Measurements from ENCODE around the gene MVB12B.
"Not testable (repeated sequence)": the region's sequence is repeated elsewhere in the genome, so short reads cannot be mapped to it uniquely, and the experiment has no call there.

Gene MVB12B

DNA sequence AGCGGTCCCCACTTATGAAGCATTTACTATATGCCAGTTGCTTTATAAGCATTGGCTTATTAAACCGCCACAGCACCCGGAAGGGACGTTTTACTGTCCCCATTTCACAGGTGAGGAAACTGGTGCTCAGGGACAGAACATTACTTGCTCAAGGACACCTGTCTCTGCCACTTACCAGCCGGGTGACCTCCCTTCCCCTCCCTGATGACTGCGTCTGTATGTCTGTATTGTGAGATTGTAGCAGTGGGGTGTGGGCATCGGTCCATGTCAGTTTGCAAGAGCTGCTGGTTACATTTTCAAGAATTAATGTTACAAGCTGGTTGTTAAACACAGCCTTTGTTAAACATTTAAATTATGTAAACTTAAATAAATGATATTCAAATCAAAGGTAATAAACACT is 209.5 kb downstream of the MVB12B start:
- Histone ChIP-seq H3K4me1 (no peaks in the 10 kb centered on the region), H3K36me3 (no peaks in the 10 kb centered on the region), H3K4me3 (no peak overlapping the region), H3K27me3 (peaks cover 0 to 64% of the 10 kb centered on the region in 2 donors), H3K27ac (no peak overlapping the region), H3K9me3 (no peaks in the 10 kb centered on the region)
- intact Hi-C loops (cut with DNase I; ENCODE audit: low total_unique reads): no loop called here
- TF ChIP-seq, protein P1, sequence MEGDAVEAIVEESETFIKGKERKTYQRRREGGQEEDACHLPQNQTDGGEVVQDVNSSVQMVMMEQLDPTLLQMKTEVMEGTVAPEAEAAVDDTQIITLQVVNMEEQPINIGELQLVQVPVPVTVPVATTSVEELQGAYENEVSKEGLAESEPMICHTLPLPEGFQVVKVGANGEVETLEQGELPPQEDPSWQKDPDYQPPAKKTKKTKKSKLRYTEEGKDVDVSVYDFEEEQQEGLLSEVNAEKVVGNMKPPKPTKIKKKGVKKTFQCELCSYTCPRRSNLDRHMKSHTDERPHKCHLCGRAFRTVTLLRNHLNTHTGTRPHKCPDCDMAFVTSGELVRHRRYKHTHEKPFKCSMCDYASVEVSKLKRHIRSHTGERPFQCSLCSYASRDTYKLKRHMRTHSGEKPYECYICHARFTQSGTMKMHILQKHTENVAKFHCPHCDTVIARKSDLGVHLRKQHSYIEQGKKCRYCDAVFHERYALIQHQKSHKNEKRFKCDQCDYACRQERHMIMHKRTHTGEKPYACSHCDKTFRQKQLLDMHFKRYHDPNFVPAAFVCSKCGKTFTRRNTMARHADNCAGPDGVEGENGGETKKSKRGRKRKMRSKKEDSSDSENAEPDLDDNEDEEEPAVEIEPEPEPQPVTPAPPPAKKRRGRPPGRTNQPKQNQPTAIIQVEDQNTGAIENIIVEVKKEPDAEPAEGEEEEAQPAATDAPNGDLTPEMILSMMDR (IDR thresholded peaks at IDR 0.05): no peak
- peak in 1 of 2 donors; percentile 33 for DNase-seq

DNA sequence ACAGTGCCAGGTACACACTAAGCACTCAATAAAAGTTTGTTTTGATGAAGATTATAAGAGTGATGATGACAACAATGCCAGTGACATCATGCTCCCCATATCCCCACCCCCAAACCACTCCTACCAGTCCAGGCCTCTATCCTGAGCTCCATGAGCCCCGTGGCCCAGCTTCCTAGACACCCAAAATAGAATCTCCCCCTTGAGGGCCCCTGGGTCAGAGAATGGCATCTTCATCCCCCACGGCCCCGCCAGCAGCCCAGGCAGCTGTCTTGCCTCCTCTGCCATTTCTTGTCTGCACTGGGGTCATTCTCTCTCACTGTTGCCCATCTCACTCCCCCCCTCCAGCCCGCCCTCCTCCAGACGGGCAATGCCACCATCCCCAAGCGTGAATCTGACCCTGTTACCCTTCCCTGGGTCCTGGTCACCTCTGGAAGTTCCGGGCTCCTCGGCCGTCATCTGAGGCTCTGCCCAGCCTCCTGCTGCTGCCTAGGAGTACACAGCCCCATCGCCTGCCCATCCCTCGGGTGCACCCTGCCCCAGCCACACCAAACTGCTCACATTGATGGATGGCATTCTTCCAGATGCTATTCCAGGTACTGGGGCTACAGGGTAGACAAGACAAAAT is 210.3 kb downstream of the MVB12B start:
- TF ChIP-seq, protein P1 (IDR thresholded peaks at IDR 0.05): no peak
- no peaks in the 10 kb centered on the region for H3K36me3 ChIP-seq
- H3K27me3 ChIP-seq: peaks cover 0 to 62% of the 10 kb centered on the region in 2 donors
- H3K4me3 ChIP-seq: no peak overlapping the region
- H3K27ac ChIP-seq: no peak overlapping the region
- no peaks in the 10 kb centered on the region for H3K4me1 ChIP-seq
- intact Hi-C loops (cut with DNase I; ENCODE audit: low total_unique reads): no loop called here
- peak in 1 of 2 donors; percentile 35 for DNase-seq
- no peaks in the 10 kb centered on the region for H3K9me3 ChIP-seq

DNA sequence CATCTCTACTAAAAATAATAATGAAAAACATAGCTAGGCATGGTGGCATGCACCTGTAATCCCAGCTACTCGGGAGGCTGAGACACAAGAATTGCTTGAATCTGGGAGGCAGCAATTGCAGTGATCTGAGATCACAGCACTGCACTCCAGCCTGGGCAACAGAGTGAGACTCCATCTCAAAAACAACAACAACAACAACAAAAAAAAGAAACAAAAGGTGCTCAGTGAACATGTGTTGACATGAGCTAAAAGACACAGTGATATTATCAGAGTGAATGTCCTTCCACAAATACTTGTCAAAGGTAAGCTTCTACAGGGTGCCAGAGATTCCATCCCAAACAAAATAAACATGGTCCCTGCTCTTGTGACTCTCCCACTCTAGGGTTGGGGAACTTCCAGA is 211.9 kb downstream of the MVB12B start:
- intact Hi-C loops (cut with DNase I; ENCODE audit: low total_unique reads): no loop called here
- H3K27me3 ChIP-seq: peaks cover 0 to 52% of the 10 kb centered on the region in 2 donors

DNA sequence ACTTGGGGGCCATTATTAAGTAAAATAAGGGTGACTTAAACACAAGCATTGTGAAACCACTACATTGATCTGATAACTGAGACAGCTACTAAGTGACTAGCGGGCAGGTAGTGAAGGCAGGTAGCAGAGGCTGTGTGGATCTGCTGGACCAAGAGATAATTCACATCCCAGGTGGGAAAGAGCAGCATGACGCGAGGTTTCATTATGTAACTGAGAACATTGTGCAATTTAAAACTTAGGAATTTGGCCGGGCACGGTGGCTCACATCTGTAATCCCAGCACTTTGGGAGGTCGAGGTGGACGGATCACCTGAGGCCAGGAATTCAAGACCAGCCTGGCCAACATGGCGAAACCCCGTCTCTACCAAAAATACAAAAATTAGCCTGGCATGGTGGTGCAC is 213.8 kb downstream of the MVB12B start:
- H3K9me3 ChIP-seq; H3K4me3 ChIP-seq; H3K4me1 ChIP-seq; H3K36me3 ChIP-seq; DNase-seq; H3K27ac ChIP-seq; intact Hi-C loops (cut with DNase I; ENCODE audit: low total_unique reads): not testable (repeated sequence)
- peaks cover 0 to 39% of the 10 kb centered on the region in 2 donors for H3K27me3 ChIP-seq

More for the DNA sequence above, 211.9 kb downstream of the MVB12B start:
- Histone ChIP-seq H3K36me3 (no peaks in the 10 kb centered on the region), H3K27ac (no peak overlapping the region), H3K4me1 (no peaks in the 10 kb centered on the region), H3K4me3 (no peak overlapping the region), H3K9me3 (no peaks in the 10 kb centered on the region)
- TF ChIP-seq, protein P1 (IDR thresholded peaks at IDR 0.05): no peak
- DNase-seq: no peak

DNA sequence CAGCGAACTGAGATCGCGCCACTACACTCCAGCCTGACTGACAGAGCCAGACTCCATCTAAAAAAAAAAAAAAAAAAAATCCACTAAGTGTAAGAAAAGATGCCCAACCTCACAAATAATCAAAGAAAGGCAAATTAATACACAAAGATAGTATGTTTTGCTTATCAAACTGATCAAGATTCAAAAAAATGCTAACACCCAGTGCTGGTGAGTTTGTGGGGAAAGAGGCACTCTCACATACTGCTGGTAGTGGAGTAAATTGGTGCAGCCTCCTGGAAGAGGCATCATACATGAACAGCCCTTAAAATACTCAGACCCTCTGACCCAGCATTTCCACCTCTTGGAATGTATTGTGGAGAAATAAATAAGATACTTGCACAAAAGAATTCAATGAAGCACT is 216.9 kb downstream of the MVB12B start:
- no peak overlapping the region for H3K27ac ChIP-seq
- no peaks in the 10 kb centered on the region for H3K4me1 ChIP-seq
- TF ChIP-seq, protein P1 (IDR thresholded peaks at IDR 0.05): no peak
- intact Hi-C loops (cut with DNase I; ENCODE audit: low total_unique reads): no loop called here
- H3K36me3 ChIP-seq: no peaks in the 10 kb centered on the region
- no peak overlapping the region for H3K4me3 ChIP-seq
- H3K9me3 ChIP-seq: no peaks in the 10 kb centered on the region
- H3K27me3 ChIP-seq: peaks cover 0 to 18% of the 10 kb centered on the region in 2 donors
- no peak for DNase-seq

DNA sequence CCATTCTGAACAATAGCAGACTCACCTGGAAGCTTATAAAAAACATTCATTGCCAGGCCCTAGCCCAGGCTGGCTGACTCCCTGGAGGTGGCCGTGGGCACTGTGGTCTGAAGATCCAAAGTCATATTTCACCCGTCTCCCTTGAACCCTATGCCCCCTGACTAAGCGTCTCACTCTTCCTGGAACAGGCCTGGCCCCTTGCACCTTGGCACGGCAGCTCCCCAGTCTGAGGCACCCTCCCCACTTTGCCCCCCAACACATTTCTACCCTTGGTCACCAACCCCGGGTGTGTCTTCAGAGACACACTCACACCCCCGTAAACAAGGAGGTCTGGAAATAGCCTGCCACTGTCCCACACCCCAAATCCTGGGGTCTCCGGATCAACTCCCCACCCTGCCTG is 218.5 kb downstream of the MVB12B start:
- H3K27me3 ChIP-seq: peaks cover 0 to 9% of the 10 kb centered on the region in 2 donors
- H3K4me3 ChIP-seq: no peak overlapping the region
- no peaks in the 10 kb centered on the region for H3K36me3 ChIP-seq
- TF ChIP-seq, protein P1 (IDR thresholded peaks at IDR 0.05): no peak
- H3K27ac ChIP-seq: no peak overlapping the region
- no peak for DNase-seq
- intact Hi-C loops (cut with DNase I; ENCODE audit: low total_unique reads): no loop called here
- H3K4me1 ChIP-seq: no peaks in the 10 kb centered on the region
- H3K9me3 ChIP-seq: no peaks in the 10 kb centered on the region
